Measurements from ENCODE around the gene USP36.

The USP36 gene

DNA sequence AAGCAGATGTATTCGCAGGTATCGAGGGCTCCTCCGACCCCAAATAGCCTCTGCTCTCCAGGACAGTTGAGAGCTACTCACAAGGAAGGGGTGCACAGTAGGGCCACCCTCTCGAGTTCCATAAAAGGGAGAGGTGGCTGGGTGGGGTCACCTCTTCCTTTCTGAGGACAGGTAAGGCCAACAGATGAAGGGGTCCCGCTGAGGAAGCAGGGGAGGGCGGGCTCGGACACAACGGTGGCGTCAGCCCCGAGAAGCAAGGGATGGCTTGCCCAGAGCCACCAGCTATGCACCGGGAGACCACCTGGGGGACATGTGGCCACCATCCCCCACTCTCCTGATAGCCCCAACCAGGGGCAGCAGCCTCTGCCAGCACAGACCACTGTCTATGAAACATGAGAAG, 43.4 kb downstream of the USP36 start:
- Histone ChIP-seq H3K27ac (peak overlapping the region; percentile 44; the same call in 1 of the 2 replicates), H3K9me3 (ENCODE audit: low read depth, low read length) (no peaks in the 10 kb centered on the region), H3K9ac (ENCODE audit: insufficient read length) (no peak overlapping the region), H3K4me3 (no peak overlapping the region), H3K36me3 (ENCODE audit: insufficient read depth, low read length) (peaks cover 45% of the 10 kb centered on the region)
- TF ChIP-seq POLR2AphosphoS5 (IDR thresholded peaks at IDR 0.05; ENCODE audit: borderline replicate concordance, low read depth, low read length) (no peak), EZH2 (IDR thresholded peaks at IDR 0.05) (no peak), FOXP2 (optimal IDR thresholded peaks at IDR 0.05; ENCODE audit: control extremely low read depth, extremely low read length, insufficient read depth) (no peak)
- no peak for DNase-seq (ENCODE audit: low read depth, low spot score)

GRCh38 chr17:78796517-78796900, 44.1 kb downstream of the USP36 start:
- Histone ChIP-seq H3K27ac (peak overlapping the region; percentile 44), H3K36me3 (ENCODE audit: insufficient read depth, low read length) (peaks cover 45% of the 10 kb centered on the region), H3K4me3 (no peak overlapping the region), H3K9me3 (ENCODE audit: low read depth, low read length) (no peaks in the 10 kb centered on the region), H3K9ac (ENCODE audit: insufficient read length) (no peak overlapping the region)
- no peak for DNase-seq (ENCODE audit: low read depth, low spot score)
- TF ChIP-seq POLR2AphosphoS5 (IDR thresholded peaks at IDR 0.05; ENCODE audit: borderline replicate concordance, low read depth, low read length), result no peak
- no peak for TF ChIP-seq EZH2 (IDR thresholded peaks at IDR 0.05)
- TF ChIP-seq FOXP2 (optimal IDR thresholded peaks at IDR 0.05; ENCODE audit: control extremely low read depth, extremely low read length, insufficient read depth), result no peak

DNA sequence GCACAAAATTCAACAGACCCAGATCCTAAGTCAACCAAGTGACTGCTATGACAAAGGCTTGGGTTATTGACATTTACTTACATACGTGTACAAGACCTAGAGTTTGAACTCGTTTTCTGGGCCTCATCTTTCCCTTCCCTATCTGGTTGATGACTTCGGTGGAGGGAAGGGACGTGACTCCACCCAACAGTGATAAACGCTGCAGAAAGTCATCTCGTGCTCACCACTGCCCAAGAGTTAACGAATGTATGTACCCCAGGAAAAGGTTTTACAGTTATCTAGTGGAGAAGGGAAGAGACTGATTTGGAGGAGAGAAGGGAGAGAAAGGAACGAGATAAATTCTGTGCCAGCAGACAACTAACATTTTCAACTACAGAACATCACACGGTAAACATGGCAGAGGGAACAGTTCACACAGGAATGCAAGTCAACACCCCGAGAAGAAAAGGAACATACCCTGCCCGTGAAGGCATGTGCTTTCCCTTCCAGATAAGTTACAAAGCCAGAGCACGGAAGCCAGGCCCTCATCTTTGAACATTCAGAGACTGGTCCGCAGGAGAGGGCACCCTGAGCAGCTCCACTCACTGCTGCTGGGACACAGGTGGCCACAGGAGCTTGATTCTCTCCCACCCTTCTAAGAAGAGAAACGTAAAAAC, 44.6 kb downstream of the USP36 start:
- TF ChIP-seq POLR2AphosphoS5 (IDR thresholded peaks at IDR 0.05; ENCODE audit: borderline replicate concordance, low read depth, low read length) (no peak), FOXP2 (optimal IDR thresholded peaks at IDR 0.05; ENCODE audit: control extremely low read depth, extremely low read length, insufficient read depth) (no peak), EZH2 (IDR thresholded peaks at IDR 0.05) (no peak)
- Histone ChIP-seq H3K9ac (ENCODE audit: insufficient read length) (no peak overlapping the region), H3K9me3 (ENCODE audit: low read depth, low read length) (no peaks in the 10 kb centered on the region), H3K36me3 (ENCODE audit: insufficient read depth, low read length) (peaks cover 45% of the 10 kb centered on the region), H3K4me3 (no peak overlapping the region), H3K27ac (no peak overlapping the region; the same call in 1 of the 2 replicates)
- no peak for DNase-seq (ENCODE audit: low read depth, low spot score)

GRCh38 chr17:78794864-78795640, 45.6 kb downstream of the USP36 start:
- DNase-seq (ENCODE audit: low read depth, low spot score), result no peak
- H3K4me3 ChIP-seq, result no peak overlapping the region
- peaks cover 45% of the 10 kb centered on the region for H3K36me3 ChIP-seq (ENCODE audit: insufficient read depth, low read length)
- H3K9ac ChIP-seq (ENCODE audit: insufficient read length), result no peak overlapping the region
- no peaks in the 10 kb centered on the region for H3K9me3 ChIP-seq (ENCODE audit: low read depth, low read length)
- TF ChIP-seq POLR2AphosphoS5 (IDR thresholded peaks at IDR 0.05; ENCODE audit: borderline replicate concordance, low read depth, low read length) (no peak), FOXP2 (optimal IDR thresholded peaks at IDR 0.05; ENCODE audit: control extremely low read depth, extremely low read length, insufficient read depth) (no peak), EZH2 (IDR thresholded peaks at IDR 0.05) (no peak)
- H3K27ac ChIP-seq, result no peak overlapping the region

DNA sequence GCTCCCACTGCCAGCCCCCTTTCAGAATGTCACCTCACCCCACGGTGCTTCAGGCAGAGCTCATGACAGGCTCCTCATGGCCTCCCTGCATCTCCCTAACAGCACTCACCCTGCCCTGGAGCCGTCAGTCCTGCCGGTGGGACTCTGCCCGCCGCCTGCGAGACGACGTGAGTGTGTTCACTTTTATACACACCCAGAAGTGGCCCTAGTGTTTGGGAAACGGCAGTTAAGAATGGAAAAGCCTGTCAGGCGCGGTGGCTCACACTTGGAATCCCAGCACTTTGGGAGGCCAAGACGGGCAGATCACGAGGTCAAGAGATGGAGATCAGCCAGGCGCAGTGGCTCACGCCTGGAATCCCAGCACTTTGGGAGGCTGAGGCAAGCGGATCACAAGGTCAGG, 46.2 kb downstream of the USP36 start:
- no peak for TF ChIP-seq EZH2 (IDR thresholded peaks at IDR 0.05)
- no peak for TF ChIP-seq POLR2AphosphoS5 (IDR thresholded peaks at IDR 0.05; ENCODE audit: borderline replicate concordance, low read depth, low read length)
- TF ChIP-seq FOXP2 (optimal IDR thresholded peaks at IDR 0.05; ENCODE audit: control extremely low read depth, extremely low read length, insufficient read depth), result no peak
- no peak for DNase-seq (ENCODE audit: low read depth, low spot score)
- Histone ChIP-seq H3K9ac (ENCODE audit: insufficient read length) (no peak overlapping the region), H3K4me3 (no peak overlapping the region), H3K9me3 (ENCODE audit: low read depth, low read length) (no peaks in the 10 kb centered on the region), H3K27ac (no peak overlapping the region), H3K36me3 (ENCODE audit: insufficient read depth, low read length) (peaks cover 44% of the 10 kb centered on the region)

GRCh38 chr17:78793968-78794367, 46.6 kb downstream of the USP36 start:
- DNase-seq (ENCODE audit: low read depth, low spot score), result no peak
- no peak overlapping the region for H3K27ac ChIP-seq
- peaks cover 40% of the 10 kb centered on the region for H3K36me3 ChIP-seq (ENCODE audit: insufficient read depth, low read length)
- no peak overlapping the region for H3K9ac ChIP-seq (ENCODE audit: insufficient read length)
- TF ChIP-seq EZH2 (IDR thresholded peaks at IDR 0.05), result no peak
- TF ChIP-seq POLR2AphosphoS5 (IDR thresholded peaks at IDR 0.05; ENCODE audit: borderline replicate concordance, low read depth, low read length), result no peak
- TF ChIP-seq FOXP2 (optimal IDR thresholded peaks at IDR 0.05; ENCODE audit: control extremely low read depth, extremely low read length, insufficient read depth), result no peak
- H3K9me3 ChIP-seq (ENCODE audit: low read depth, low read length), result no peaks in the 10 kb centered on the region
- H3K4me3 ChIP-seq, result no peak overlapping the region

DNA sequence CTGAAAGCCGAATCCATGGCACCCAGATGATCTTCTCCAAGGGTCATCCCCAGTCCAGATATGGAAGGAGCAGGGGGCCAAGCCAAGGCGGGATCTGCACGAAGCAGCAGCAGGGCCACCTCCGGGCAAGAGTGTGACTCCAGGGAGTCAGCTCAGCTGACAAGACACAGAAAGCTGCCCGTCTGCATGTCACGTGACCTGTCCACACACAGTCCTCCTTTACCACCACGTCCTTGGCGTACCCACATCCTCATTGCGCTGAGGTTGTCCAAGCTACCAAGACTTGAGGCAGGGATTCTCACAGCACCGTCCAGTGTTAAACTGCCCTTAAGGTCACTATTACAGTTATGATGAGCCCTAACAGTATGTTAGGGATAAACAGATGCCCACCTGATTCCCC, 47.2 kb downstream of the USP36 start:
- Histone ChIP-seq H3K4me3 (no peak overlapping the region), H3K27ac (no peak overlapping the region), H3K9me3 (ENCODE audit: low read depth, low read length) (no peaks in the 10 kb centered on the region), H3K36me3 (ENCODE audit: insufficient read depth, low read length) (peaks cover 34% of the 10 kb centered on the region; the same call in 1 of the 2 replicates), H3K9ac (ENCODE audit: insufficient read length) (no peak overlapping the region)
- no peak for DNase-seq (ENCODE audit: low read depth, low spot score)
- no peak for TF ChIP-seq FOXP2 (optimal IDR thresholded peaks at IDR 0.05; ENCODE audit: control extremely low read depth, extremely low read length, insufficient read depth)
- no peak for TF ChIP-seq POLR2AphosphoS5 (IDR thresholded peaks at IDR 0.05; ENCODE audit: borderline replicate concordance, low read depth, low read length)
- TF ChIP-seq EZH2 (IDR thresholded peaks at IDR 0.05), result no peak

DNA sequence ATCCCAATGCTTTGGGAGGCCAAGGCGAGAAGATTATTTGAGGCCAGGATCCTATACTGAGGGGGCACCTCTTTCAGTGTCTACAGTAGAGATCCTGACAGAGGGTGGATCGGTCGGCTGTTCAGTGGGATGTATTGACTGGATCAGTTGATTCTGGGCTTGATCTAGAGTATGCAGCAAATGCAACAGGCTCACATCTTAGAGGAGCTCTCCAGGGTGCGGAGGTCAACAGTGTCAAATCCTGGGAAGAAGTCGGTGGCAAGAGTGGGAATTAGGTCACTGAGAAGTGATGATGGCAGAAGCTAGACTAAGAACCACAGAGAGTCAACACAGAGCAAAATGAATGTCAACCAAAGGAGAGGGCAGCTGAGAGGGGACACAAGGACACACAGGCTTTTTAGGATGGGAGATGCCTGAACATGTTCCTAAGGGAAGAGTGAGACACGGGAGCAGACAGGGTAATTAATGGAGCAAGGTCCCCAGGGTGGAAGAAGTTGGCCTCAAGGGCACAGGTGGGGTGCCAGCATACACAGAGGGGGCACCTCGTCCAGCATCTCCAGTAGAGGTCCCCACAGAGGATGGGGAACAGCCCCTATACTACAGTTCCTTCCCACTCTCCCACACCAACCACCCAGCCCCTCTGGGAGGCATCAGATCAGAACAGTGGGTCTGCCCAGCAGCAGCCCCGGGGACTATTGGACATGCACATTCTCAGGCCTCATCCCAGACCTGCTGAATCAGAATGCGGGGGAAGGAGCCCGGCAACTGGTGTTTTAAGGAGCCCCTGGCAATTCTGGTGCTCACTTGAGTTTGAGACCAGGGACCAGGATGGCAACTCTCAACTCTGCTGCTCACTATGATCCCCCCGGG, 48.5 kb downstream of the USP36 start:
- TF ChIP-seq FOXP2 (optimal IDR thresholded peaks at IDR 0.05; ENCODE audit: control extremely low read depth, extremely low read length, insufficient read depth) (no peak), POLR2AphosphoS5 (IDR thresholded peaks at IDR 0.05; ENCODE audit: borderline replicate concordance, low read depth, low read length) (no peak), EZH2 (IDR thresholded peaks at IDR 0.05) (no peak)
- no peak overlapping the region for H3K4me3 ChIP-seq
- H3K27ac ChIP-seq, result no peak overlapping the region

More for the DNA sequence above, 48.5 kb downstream of the USP36 start:
- Histone ChIP-seq H3K36me3 (ENCODE audit: insufficient read depth, low read length) (peaks cover 22% of the 10 kb centered on the region; the same call in 1 of the 2 replicates), H3K9ac (ENCODE audit: insufficient read length) (peak overlapping the region; percentile 26), H3K9me3 (ENCODE audit: low read depth, low read length) (no peaks in the 10 kb centered on the region)
- DNase-seq (ENCODE audit: low read depth, low spot score), result no peak
